BJ (cell line): ENCODE results near the gene PADI6. TPM values are rescaled to one million over a fixed set of nuclear protein-coding genes. Genes with fewer than 3 reads are reported as not detected.

Source experiments
- CTCF ChIA-PET: fragments of 350-600 bp; formaldehyde crosslinking; extraction: SDS; loops from one replicate; lab custom pipeline; 2021; ENCODE audit warnings: antibody characterized with exemption, inconsistent platforms; lab: Yijun Ruan, JAX
- POLR2A ChIA-PET: fragments of 300-600 bp; sonication (Branson Sonifier 250); formaldehyde crosslinking; extraction: SDS; loops from one replicate; lab custom pipeline; 2021; ENCODE audit warnings: antibody characterized with exemption; lab: Charles Lee
- DNase-seq: peaks from one replicate; pipeline ENCODE4 v3.0.0-alpha.2; 2011; ENCODE audit warnings: low read depth
- H3K27me3 ChIP-seq: 2 replicates; pipeline ENCODE4 v1.6.0; 2011; ENCODE audit warnings: low read length; ENCODE audit not compliant: control insufficient read depth, insufficient read depth
- H3K36me3 ChIP-seq: 2 replicates; pipeline ENCODE4 v1.5.1; 2011; ENCODE audit warnings: low read length; ENCODE audit not compliant: control insufficient read depth, insufficient read depth
- H3K4me3 ChIP-seq: 2 replicates; pipeline ENCODE4 v1.5.1; 2011; ENCODE audit warnings: low read depth, mild to moderate bottlenecking, control low read depth, low read length
- CTCF ChIP-seq: IDR thresholded peaks from 2 replicates; pipeline ENCODE4 v1.5.1; 2011; ENCODE audit warnings: low read depth, mild to moderate bottlenecking, control low read depth, inconsistent platforms, low read length, moderate library complexity; ENCODE audit not compliant: insufficient read depth
- polyA plus RNA-seq: library from polyadenylated mRNA; depleted of rRNA; stranded (reverse); fragments of >200 nt; gene quantifications from 2 replicates; pipeline ENCODE4 v1.2.3, GENCODE V29; 2011

The PADI6 gene
- polyA plus RNA-seq, 1 experiment = not detected

GRCh38 chr1:17438318-17439249 is 66.6 kb downstream of the PADI6 start:
- CTCF ChIA-PET = interaction anchor here (0.7 to 2.3 kb wide), 6 partner anchors 8 to 64 kb away, joined by 3 to 9 read pairs (median 3); no protein-coding TSS in a partner anchor
- TF ChIP-seq CTCF = no peak
- Histone ChIP-seq H3K36me3 (peaks cover 3% of the 10 kb centered on the region; the same call in 1 of the 2 replicates), H3K27me3 (no peaks in the 10 kb centered on the region), H3K4me3 (peak overlapping the region; percentile 73)
- POLR2A ChIA-PET = no interaction called here
- no peak for DNase-seq

GRCh38 chr1:17439250-17440073 is 67.5 kb downstream of the PADI6 start, which contains the start of gene RCC2:
RCC2 (minus strand) TSS chr1:17439677; CDS start chr1:17438514, 1,163 bp downstream.
- POLR2A ChIA-PET = interaction anchor here (0.7 kb wide), 1 partner anchor 23 kb away, joined by 21 read pairs; no protein-coding TSS in a partner anchor
- CTCF ChIA-PET = interaction anchor here (0.7 to 2.3 kb wide), 10 partner anchors 9 to 128 kb away, joined by 3 to 9 read pairs (median 3); no protein-coding TSS in a partner anchor
- no peak for TF ChIP-seq CTCF

GRCh38 chr1:17440074-17440826 is 68.3 kb downstream of the PADI6 start:
- DNase-seq = no peak
- CTCF ChIA-PET = interaction anchor here (0.7 to 2.3 kb wide), 8 partner anchors 9 to 753 kb away, joined by 3 to 9 read pairs (median 3); no protein-coding TSS in a partner anchor
- TF ChIP-seq CTCF = no peak
- Histone ChIP-seq H3K27me3 (no peaks in the 10 kb centered on the region), H3K36me3 (peaks cover 1% of the 10 kb centered on the region; the same call in 1 of the 2 replicates), H3K4me3 (peak overlapping the region; percentile 37)
- POLR2A ChIA-PET = no interaction called here

More at GRCh38 chr1:17439250-17440073, 67.5 kb downstream of the PADI6 start, which contains the start of gene RCC2:
- Histone ChIP-seq H3K27me3 (no peaks in the 10 kb centered on the region), H3K36me3 (peaks cover 3% of the 10 kb centered on the region; the same call in 1 of the 2 replicates), H3K4me3 (peak within 1 kb of the TSS; percentile 73)
- peak; percentile 19 for DNase-seq

- no peak for TF ChIP-seq CTCF
- Histone ChIP-seq H3K4me3 (no peak overlapping the region), H3K36me3 (peaks cover 1% of the 10 kb centered on the region; the same call in 1 of the 2 replicates), H3K27me3 (no peaks in the 10 kb centered on the region)
- ChIA-PET POLR2A (no interaction called here), CTCF (interaction anchor here (1.4 to 3.1 kb wide), 3 partner anchors 11 to 39 kb away, joined by 3 to 10 read pairs (median 6); no protein-coding TSS in a partner anchor)
- no peak for DNase-seq
Observed at GRCh38 chr1:17440827-17441168, 68.8 kb downstream of the PADI6 start.
